ENCODE results near the gene ATP6V0B. TPM values are rescaled to one million over a fixed set of nuclear protein-coding genes. Genes with fewer than 3 reads are reported as not detected.

The ATP6V0B gene
- total and polyA plus RNA-seq, 11 donors = 71.4 to 235 (median 93.2) TPM

DNA sequence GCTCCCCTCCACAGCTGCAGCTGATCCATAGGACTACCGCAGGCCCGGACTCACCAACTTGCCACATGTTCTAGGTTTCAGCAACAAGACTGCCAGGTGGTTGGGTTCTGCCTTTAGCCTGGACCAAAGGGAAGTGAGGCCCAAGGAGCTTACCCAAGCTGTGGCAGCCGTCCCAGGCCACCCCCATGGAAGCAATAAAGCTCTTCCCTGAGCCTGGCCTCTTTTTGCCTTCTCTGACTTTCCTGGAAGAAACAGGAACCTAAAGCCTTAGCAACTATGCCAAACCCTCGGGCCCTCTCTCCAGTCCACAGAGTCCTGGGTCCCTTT lies 43.8 kb upstream of the ATP6V0B start:
- Histone ChIP-seq H3K4me1 (peaks cover 2 to 20% (median 15%) of the 10 kb centered on the region in 12 donors), H3K27ac (no peak overlapping the region), H3K36me3 (peaks cover 0 to 17% (median under 1%) of the 10 kb centered on the region in 9 donors), H3K27me3 (peaks cover 2 to 23% (median 9%) of the 10 kb centered on the region in 9 donors), H3K4me3 (no peak overlapping the region), H3K9me3 (no peaks in the 10 kb centered on the region)
- no peak for TF ChIP-seq POLR2A (IDR thresholded peaks at IDR 0.05)
- TF ChIP-seq, protein P1, sequence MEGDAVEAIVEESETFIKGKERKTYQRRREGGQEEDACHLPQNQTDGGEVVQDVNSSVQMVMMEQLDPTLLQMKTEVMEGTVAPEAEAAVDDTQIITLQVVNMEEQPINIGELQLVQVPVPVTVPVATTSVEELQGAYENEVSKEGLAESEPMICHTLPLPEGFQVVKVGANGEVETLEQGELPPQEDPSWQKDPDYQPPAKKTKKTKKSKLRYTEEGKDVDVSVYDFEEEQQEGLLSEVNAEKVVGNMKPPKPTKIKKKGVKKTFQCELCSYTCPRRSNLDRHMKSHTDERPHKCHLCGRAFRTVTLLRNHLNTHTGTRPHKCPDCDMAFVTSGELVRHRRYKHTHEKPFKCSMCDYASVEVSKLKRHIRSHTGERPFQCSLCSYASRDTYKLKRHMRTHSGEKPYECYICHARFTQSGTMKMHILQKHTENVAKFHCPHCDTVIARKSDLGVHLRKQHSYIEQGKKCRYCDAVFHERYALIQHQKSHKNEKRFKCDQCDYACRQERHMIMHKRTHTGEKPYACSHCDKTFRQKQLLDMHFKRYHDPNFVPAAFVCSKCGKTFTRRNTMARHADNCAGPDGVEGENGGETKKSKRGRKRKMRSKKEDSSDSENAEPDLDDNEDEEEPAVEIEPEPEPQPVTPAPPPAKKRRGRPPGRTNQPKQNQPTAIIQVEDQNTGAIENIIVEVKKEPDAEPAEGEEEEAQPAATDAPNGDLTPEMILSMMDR (IDR thresholded peaks at IDR 0.05) = no peak
- intact Hi-C loops (cut with DNase I) = loop anchor here in 4 of 10 donors (5.0 to 10.0 kb wide), 3 partner anchors 94 to 406 kb away; no protein-coding TSS in a partner anchor
- ATAC-seq (no peak), DNase-seq (peak in 1 of 5 donors; percentile 7)
- 79 to 90% (median 84%) methylated on average over 3 to 4 of the region's 4 CpGs for whole genome bisulfite sequencing, 4 donors

DNA sequence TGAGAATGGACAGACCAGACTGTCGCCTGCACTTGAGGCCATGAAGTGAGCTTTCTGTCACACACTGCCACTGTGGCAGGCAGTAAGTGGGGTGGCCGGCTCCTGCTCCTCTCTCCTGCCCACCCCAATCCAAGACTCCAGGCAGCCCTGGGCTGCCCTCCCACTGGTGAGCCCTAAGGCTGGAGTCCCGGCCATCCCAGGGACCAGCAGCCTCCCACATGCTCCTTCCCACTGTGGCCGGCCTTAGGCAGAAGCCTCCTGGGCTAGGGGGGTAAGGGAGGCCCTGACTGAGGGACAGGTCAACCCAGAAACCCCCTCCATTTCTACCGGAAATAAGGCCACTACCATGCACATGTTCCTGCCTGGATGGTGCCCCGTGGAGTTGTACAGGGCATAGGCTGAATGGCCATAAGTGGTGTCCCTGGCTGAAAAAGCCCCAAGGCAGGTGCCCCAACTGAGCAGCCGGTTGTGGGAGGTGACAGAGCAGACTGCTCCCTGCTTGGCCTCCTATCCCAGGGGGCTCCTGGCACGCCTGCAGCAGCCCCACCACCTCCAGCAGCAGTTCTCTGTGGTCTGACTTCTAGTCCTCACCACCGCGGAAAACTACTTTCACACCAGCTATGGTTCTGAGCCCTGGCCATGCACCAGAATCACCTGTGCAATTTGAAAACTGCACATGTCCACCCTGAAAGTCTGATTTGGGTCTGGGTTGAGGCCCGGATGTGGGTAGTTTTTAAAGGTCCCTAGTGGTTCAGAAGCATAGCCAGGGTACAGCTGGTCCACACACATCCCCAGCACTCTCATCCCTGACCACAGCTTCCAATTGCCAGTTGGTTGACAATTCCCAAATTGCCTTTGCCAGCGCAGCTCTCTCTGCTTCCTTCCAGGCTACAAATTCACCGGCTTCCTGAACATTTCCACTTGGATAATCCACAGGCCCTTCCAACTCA lies 42.8 kb upstream of the ATP6V0B start:
- Histone ChIP-seq H3K36me3 (peaks cover 0 to 7% (median 0%) of the 10 kb centered on the region in 9 donors), H3K9me3 (no peaks in the 10 kb centered on the region), H3K27me3 (peaks cover 3 to 23% (median 9%) of the 10 kb centered on the region in 9 donors), H3K4me1 (peaks cover 3 to 26% (median 18%) of the 10 kb centered on the region in 12 donors), H3K27ac (no peak overlapping the region), H3K4me3 (no peak overlapping the region)
- 84 to 96% (median 89%) methylated on average over 9 to 13 of the region's 13 CpGs for WGBS, 4 donors
- ATAC-seq = no peak
- DNase-seq = peak in 1 of 5 donors; percentile 13
- intact Hi-C loops (cut with DNase I) = loop anchor here in 4 of 10 donors (5.0 to 10.0 kb wide), 3 partner anchors 95 to 407 kb away; no protein-coding TSS in a partner anchor
- TF ChIP-seq, protein P1 (IDR thresholded peaks at IDR 0.05) = no peak
- TF ChIP-seq POLR2A (IDR thresholded peaks at IDR 0.05) = no peak

DNA sequence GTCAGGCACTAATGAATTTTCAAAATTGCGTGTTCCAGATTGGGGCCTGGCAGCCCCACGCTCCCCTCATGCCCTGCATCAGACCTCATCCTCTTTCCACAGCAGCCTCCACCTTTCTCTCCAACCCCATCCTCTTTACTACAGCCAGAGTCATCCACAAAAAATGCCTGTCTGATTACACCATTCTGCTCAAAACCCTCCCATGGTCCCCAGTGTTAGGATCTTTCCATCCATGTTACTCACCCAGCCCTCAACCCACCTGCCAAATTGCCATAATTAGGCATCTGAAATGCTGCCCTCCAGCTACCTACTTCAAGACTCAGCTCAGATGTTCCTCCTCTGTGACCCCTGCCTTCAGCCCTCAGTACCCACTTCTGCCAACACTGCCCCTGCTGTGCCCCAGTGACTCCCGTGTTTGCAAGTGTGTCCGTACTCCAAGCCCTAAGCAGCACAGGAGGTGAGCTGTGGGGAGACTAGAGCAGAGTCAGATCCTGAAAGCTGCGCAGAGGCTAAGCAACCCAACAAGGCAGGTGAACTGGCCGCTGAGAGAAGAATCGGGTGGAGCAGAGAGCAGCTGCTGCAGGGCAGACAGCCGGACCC lies 41.9 kb upstream of the ATP6V0B start:
- Histone ChIP-seq H3K9me3 (no peaks in the 10 kb centered on the region), H3K36me3 (peaks cover 0 to 7% (median 0%) of the 10 kb centered on the region in 9 donors), H3K4me3 (peak overlapping the region in 9 of 12 donors; percentile 31 to 48 (median 42)), H3K27me3 (peaks cover 3 to 23% (median 9%) of the 10 kb centered on the region in 9 donors), H3K27ac (no peak overlapping the region), H3K4me1 (peaks cover 3 to 26% (median 18%) of the 10 kb centered on the region in 12 donors)
- TF ChIP-seq, protein P1 (IDR thresholded peaks at IDR 0.05) = no peak
- no peak for TF ChIP-seq POLR2A (IDR thresholded peaks at IDR 0.05)
- WGBS, 4 donors = 29 to 44% (median 36%) methylated on average over 7 to 8 of the region's 8 CpGs
- ATAC-seq (no peak), DNase-seq (no peak)
- intact Hi-C loops (cut with DNase I) = loop anchor here in 5 of 10 donors (1.0 to 10.0 kb wide), 4 partner anchors 96 to 408 kb away; no protein-coding TSS in a partner anchor

Data from heart left ventricle (tissue), 16 donors.